Hematopoietic multipotent progenitor cell treated with erythropoietin and hydrocortisone succinate and interleukin-3 and kit ligand, for 4 days (in vitro differentiated cells): Measurements from ENCODE around the gene STAM2.
A peak's percentile ranks its signal among the peaks of the same experiment; 100 is the strongest.
"Not testable (repeated sequence)": the region's sequence is repeated elsewhere in the genome, so short reads cannot be mapped to it uniquely, and the experiment has no call there.

Experiments
- DNase-seq: peaks from one replicate; pipeline ENCODE4 v3.0.0-alpha.2; 2015

Gene STAM2

GRCh38 chr2:152175368-152176112 lies at the start of gene STAM2:
TSS of gene STAM2 (minus strand) at chr2:152175763. CDS start at chr2:152175642, 121 bp downstream.
- DNase-seq = peak; percentile 96

GRCh38 chr2:152223977-152224376 lies 48.4 kb upstream of the STAM2 start:
- DNase-seq = no peak

- DNase-seq = peak; percentile 83
Observed at GRCh38 chr2:152222975-152223637, 47.5 kb upstream of the STAM2 start.

- DNase-seq = no peak
Observed at GRCh38 chr2:152221839-152222238, 46.3 kb upstream of the STAM2 start.

- DNase-seq = no peak
Observed at GRCh38 chr2:152219077-152219828, 43.7 kb upstream of the STAM2 start.

GRCh38 chr2:152201466-152201830 lies 25.9 kb upstream of the STAM2 start:
- no peak for DNase-seq

GRCh38 chr2:152200565-152201465 lies 25.3 kb upstream of the STAM2 start:
- peak; percentile 86 for DNase-seq

- no peak for DNase-seq
Observed at GRCh38 chr2:152200101-152200500, 24.5 kb upstream of the STAM2 start.

- no peak for DNase-seq
Observed at GRCh38 chr2:152198499-152198898, 22.9 kb upstream of the STAM2 start.

GRCh38 chr2:152197508-152198284 lies 22.1 kb upstream of the STAM2 start:
- not testable (repeated sequence) for DNase-seq

- DNase-seq = peak; percentile 85
Observed at GRCh38 chr2:152189622-152190495, 14.3 kb upstream of the STAM2 start.

- not testable (repeated sequence) for DNase-seq
Observed at GRCh38 chr2:152186808-152187207, 11.2 kb upstream of the STAM2 start.

- DNase-seq = no peak
Observed at GRCh38 chr2:152186262-152186661, 10.7 kb upstream of the STAM2 start.

GRCh38 chr2:152183401-152184073 lies 8.0 kb upstream of the STAM2 start:
- no peak for DNase-seq

GRCh38 chr2:152177667-152178066 lies 2.1 kb upstream of the STAM2 start:
- DNase-seq = not testable (repeated sequence)

- DNase-seq = no peak
Observed at GRCh38 chr2:152176113-152176714, 651 bp upstream of the STAM2 start.

GRCh38 chr2:152175012-152175367 lies 573 bp downstream of the STAM2 start:
- no peak for DNase-seq

GRCh38 chr2:152174574-152174973 lies 989 bp downstream of the STAM2 start:
- DNase-seq = no peak

GRCh38 chr2:152173831-152174230 lies 1.7 kb downstream of the STAM2 start:
- DNase-seq = no peak
